K562 (cell line): ENCODE measurements around the gene RBMS3. TPM values are rescaled to one million over a fixed set of nuclear protein-coding genes. Genes with fewer than 3 reads are reported as not detected.

ENCODE experiments used
- ATAC-seq: fragments of 200-7000 bp; cut with Tn5 transposase; 3 replicates; pipeline ENCODE4 v1.9.1; 2020; ENCODE audit warnings: moderate library complexity
- BruUV-seq: library from RNA; stranded (reverse); fragments of 400-500 nt; replicated peaks from 2 replicates; lab custom pipeline; 2021; lab: Mats Ljungman, UMichigan
- CTCF ChIA-PET: fragments of 300-600 bp; formaldehyde crosslinking; extraction: SDS; loops from one replicate; lab custom pipeline; 2021; ENCODE audit warnings: low intra/inter-chr PET ratio; lab: Yijun Ruan, JAX
- POLR2A ChIA-PET: fragments of 300-600, 350-650 bp; sonication (Branson Sonifier 250); formaldehyde crosslinking; extraction: SDS; loops from one replicate; lab custom pipeline; 2021; ENCODE audit warnings: antibody characterized with exemption, inconsistent platforms; lab: Yijun Ruan, JAX
- DNase-seq, 4 experiments: peaks; one replicate each; pipeline versions ENCODE4 v3.0.0 to v3.0.0-alpha.2; 2011 to 2018; ENCODE audit warnings: low spot score in 3 of 4, mixed read lengths in 3 of 4; ENCODE audit errors: extremely low read depth in 1 of 4
- FAIRE-seq: peaks from 2 replicates; lab custom pipeline; 2011; peaks lifted over from hg19 to GRCh38; lab: Jason Lieb, UNC
- H2AFZ ChIP-seq: 2 replicates; pipeline ENCODE4 v1.6.0; 2011; ENCODE audit warnings: low read depth, low read length, control low read depth, inconsistent platforms
- H3K27ac ChIP-seq: fragments of 200-600 bp; 3 replicates; pipeline ENCODE4 v1.8.0; 2011; ENCODE audit warnings: low read depth, mild to moderate bottlenecking, control low read depth, inconsistent platforms, low read length, moderate library complexity, mixed read lengths; ENCODE audit errors: extremely low read depth
- H3K27me3 ChIP-seq, 2 experiments: fragments of 300-600 bp in 1 of 2; 2 replicates in 1 of 2; 3 replicates in 1 of 2; pipeline versions ENCODE4 v1.6.0 to v1.8.0; 2011; ENCODE audit warnings: inconsistent platforms in 2 of 2, low read length in 2 of 2, mild to moderate bottlenecking in 1 of 2, mixed read lengths in 1 of 2, moderate library complexity in 1 of 2; ENCODE audit not compliant: control insufficient read depth in 2 of 2, insufficient read depth in 2 of 2
- H3K36me3 ChIP-seq: fragments of 300-600 bp; 3 replicates; pipeline ENCODE4 v1.8.0; 2011; ENCODE audit warnings: mild to moderate bottlenecking, low read length, inconsistent platforms; ENCODE audit not compliant: control insufficient read depth, insufficient read depth
- H3K4me1 ChIP-seq, 2 experiments: fragments of 200-600 bp in 1 of 2; replicated peaks in 1 of 2; 2 replicates in 1 of 2; 3 replicates in 1 of 2; pipeline versions ENCODE4 v1.5.1 to v1.8.0; 2011; ENCODE audit warnings: inconsistent platforms in 2 of 2, low read length in 2 of 2, mild to moderate bottlenecking in 1 of 2, mixed read lengths in 1 of 2, moderate library complexity in 1 of 2; ENCODE audit not compliant: control insufficient read depth in 2 of 2, insufficient read depth in 2 of 2
- H3K4me2 ChIP-seq: 2 replicates; pipeline ENCODE4 v1.6.1; 2011; ENCODE audit warnings: low read length, control low read depth, inconsistent platforms, mixed read lengths; ENCODE audit not compliant: insufficient read depth
- H3K4me3 ChIP-seq: fragments of 200-600 bp; sonication (generic), shearing (Covaris generic); 2 replicates; pipeline ENCODE4 v1.5.1; 2016; ENCODE audit warnings: control low read depth, inconsistent platforms
- H3K79me2 ChIP-seq: fragments of 200-600 bp; 3 replicates; pipeline ENCODE4 v1.8.0; 2011; ENCODE audit warnings: low read length, inconsistent platforms; ENCODE audit not compliant: control insufficient read depth, insufficient read depth
- H3K9ac ChIP-seq, 2 experiments: 2 replicates each; pipeline versions ENCODE4 v1.6.0 to v1.6.1; 2011; ENCODE audit warnings: low read depth in 2 of 2, low read length in 2 of 2, control low read depth in 1 of 2, inconsistent platforms in 1 of 2, mild to moderate bottlenecking in 1 of 2, mixed read lengths in 1 of 2; ENCODE audit not compliant: insufficient read depth in 1 of 2
- H3K9me1 ChIP-seq: one replicate; pipeline ENCODE4 v1.6.0; 2011; ENCODE audit warnings: inconsistent platforms, mild to moderate bottlenecking, low read length, moderate library complexity; ENCODE audit not compliant: control insufficient read depth, insufficient read depth
- H3K9me3 ChIP-seq: replicated peaks from 2 replicates; pipeline ENCODE4 v1.5.1; 2011; ENCODE audit warnings: low read depth, low read length, inconsistent platforms; ENCODE audit not compliant: control insufficient read depth, insufficient read depth
- H4K20me1 ChIP-seq: replicated peaks from 2 replicates; pipeline ENCODE4 v1.6.1; 2011; ENCODE audit warnings: low read length, inconsistent platforms, mixed read lengths; ENCODE audit not compliant: control insufficient read depth, insufficient read depth
- CEBPG ChIP-seq, 3 experiments: fragments of 200-800 bp in 1 of 3; sonication (Bioruptor generic) in 1 of 3; sonication (generic) in 1 of 3; formaldehyde crosslinking in 1 of 3; IDR thresholded peaks in 2 of 3; conservative IDR thresholded peaks in 1 of 3; 2 replicates each; pipeline versions ENCODE4 v1.6.1 to v1.8.0; 2016 to 2022; ENCODE audit warnings: missing compliant biosample characterization in 2 of 3, missing genetic modification characterization in 2 of 3, mild to moderate bottlenecking in 1 of 3, missing genetic modification reagents in 1 of 3
- HNRNPH1 ChIP-seq: fragments of 200-400 bp; formaldehyde crosslinking; optimal IDR thresholded peaks from 2 replicates; pipeline ENCODE3; 2017; ENCODE audit warnings: low read depth, mild to moderate bottlenecking, low read length, moderate library complexity
- HNRNPLL ChIP-seq: fragments of 200-400 bp; formaldehyde crosslinking; IDR thresholded peaks from 2 replicates; pipeline ENCODE4 v1.6.1; 2017; ENCODE audit warnings: low read length, low read depth, mild to moderate bottlenecking; ENCODE audit not compliant: poor library complexity, severe bottlenecking
- NFIX ChIP-seq: fragments of 250-450 bp; sonication (Bioruptor Pico); IDR thresholded peaks from 2 replicates; pipeline ENCODE4 v1.4.0; 2020; ENCODE audit warnings: low read depth, mild to moderate bottlenecking, moderate library complexity
- SRSF9 ChIP-seq: fragments of 200-400 bp; formaldehyde crosslinking; IDR thresholded peaks from 2 replicates; pipeline ENCODE4 v1.6.1; 2017; ENCODE audit warnings: low read depth, low read length, borderline replicate concordance
- SUPT5H ChIP-seq: fragments of 450-650 bp; IDR thresholded peaks from 2 replicates; pipeline ENCODE4 v1.6.1; 2016
- TCF7 ChIP-seq: sonication (generic); IDR thresholded peaks from 2 replicates; pipeline ENCODE4 v1.6.1; 2016; ENCODE audit warnings: antibody characterized with exemption, borderline replicate concordance
- TRIM24 ChIP-seq, 2 experiments: fragments of 450-650 bp; IDR thresholded peaks; 2 replicates each; pipeline ENCODE4 v1.6.1; 2016
- ZFP1 ChIP-seq: fragments of 450-650 bp; formaldehyde crosslinking; IDR thresholded peaks from 2 replicates; pipeline ENCODE4 v1.4.0; 2020; ENCODE audit warnings: mild to moderate bottlenecking, mixed read lengths
- ZNF583 ChIP-seq: fragments of 250-450 bp; sonication (Bioruptor Pico); IDR thresholded peaks from 2 replicates; pipeline ENCODE4 v1.4.0; 2020
- WGBS: fragments of 100-300 bp; shearing (Covaris generic); methylation state at CpG from one replicate; pipeline ENCODE4 v1.1.6; 2016; ENCODE audit warnings: low coverage, mixed read lengths; ENCODE audit not compliant: insufficient coverage; ENCODE audit errors: missing lambda C conversion rate; 5-methylcytosine and 5-hydroxymethylcytosine counted together
- in situ Hi-C: fragments of 300-500 bp; cut with MboI; formaldehyde crosslinking; loops from 4 replicates; pipeline ENCODE4 v1.15.0; 2018; ENCODE audit warnings: inconsistent platforms, mixed read lengths
- intact Hi-C: fragments of 100-400 bp; cut with micrococcal nuclease; formaldehyde crosslinking; loops from 2 replicates; pipeline ENCODE4 v1.14.2; 2022
- polyA plus RNA-seq, 8 experiments: library from polyadenylated mRNA; depleted of rRNA in 4 of 8; stranded (reverse) in 5 of 8; unstranded in 3 of 8; fragments of >200 nt; fragmentation: Nextera tagmentation in 2 of 8; fragmentation: Illumina TruSeq in 1 of 8; extraction: Ambion mirVana in 2 of 8; extraction: Trizol in 1 of 8; gene quantifications; 2 replicates each; pipeline versions ENCODE4 v1.2.1 to v1.2.3, GENCODE V29; 2011 to 2014; ENCODE audit warnings: inconsistent platforms in 1 of 8, missing spikeins in 1 of 8
- total RNA-seq, 7 experiments: library from RNA; depleted of rRNA in 6 of 7; stranded (reverse); fragments of >200 nt in 6 of 7; fragmentation: Illumina TruSeq in 2 of 7; extraction: Trizol in 2 of 7; gene quantifications; 2 replicates each; pipeline versions ENCODE4 v1.2.1 to v1.2.3, GENCODE V29; 2011 to 2021; ENCODE audit warnings: low replicate concordance in 1 of 7
- TF ChIP-seq, protein P1 (sequence below): fragments of 450-650 bp; IDR thresholded peaks from 2 replicates; pipeline ENCODE4 v1.7.0; 2016; ENCODE audit warnings: borderline replicate concordance

Gene RBMS3
- total and polyA plus RNA-seq, 9 of the 15 experiments (the other 6 are each of a cell fraction or from before 2014, with no cell fraction given): 0.20 TPM; not detected in 8

DNA sequence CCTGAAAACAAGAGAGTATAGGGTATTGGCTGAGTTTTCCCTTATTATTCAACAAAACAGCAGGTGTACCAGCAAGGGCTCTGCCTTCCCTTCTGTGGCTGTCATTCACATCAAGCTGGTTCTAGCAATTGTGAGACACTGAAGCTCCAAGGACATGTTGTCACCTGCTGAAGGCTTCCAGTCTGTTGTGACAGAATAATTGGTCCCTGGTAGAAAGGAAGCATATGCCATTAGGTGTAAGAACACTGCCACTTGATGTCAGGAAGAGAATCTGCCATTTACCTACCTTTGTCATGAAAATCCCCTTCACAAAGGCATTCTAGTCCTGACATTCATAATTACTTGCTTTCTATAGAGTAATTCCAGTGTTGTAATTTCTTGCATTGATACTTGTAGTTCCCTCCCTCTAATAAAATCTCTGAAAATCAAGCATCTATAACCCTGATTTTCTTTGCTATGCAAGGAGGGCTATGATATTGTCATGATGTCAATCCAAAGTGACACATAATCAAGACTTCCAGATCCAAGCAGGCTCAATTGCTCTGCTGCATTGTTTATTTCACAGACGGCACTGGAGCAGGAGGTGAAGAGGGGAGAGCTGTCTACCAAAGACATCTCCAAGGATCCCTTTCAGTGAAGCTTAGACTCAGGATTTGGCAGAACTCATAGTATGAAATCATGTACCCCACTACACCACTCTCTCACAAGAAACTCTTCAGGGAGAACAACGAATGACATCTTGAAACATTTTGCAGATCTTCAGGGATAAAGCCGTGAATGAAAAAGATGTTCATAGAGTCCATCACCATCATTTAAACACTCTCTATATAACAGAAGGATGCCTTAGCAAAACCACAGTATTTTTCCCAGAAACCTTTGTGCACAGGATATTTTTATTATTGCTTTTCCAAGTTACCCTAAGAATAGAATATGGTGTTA is 425.3 kb downstream of the RBMS3 start:
- H3K27ac ChIP-seq: no peak overlapping the region
- no peaks in the 10 kb centered on the region for H3K4me1 ChIP-seq
- no peak overlapping the region for H3K9ac ChIP-seq
- CTCF ChIA-PET: no interaction called here
- no TSS peak for BruUV-seq
- FAIRE-seq (no peak), ATAC-seq (no peak), DNase-seq (no peak)
- H3K79me2 ChIP-seq: no peaks in the 10 kb centered on the region
- H3K9me1 ChIP-seq: no peaks in the 10 kb centered on the region
- no peaks in the 10 kb centered on the region for H4K20me1 ChIP-seq
- no peak overlapping the region for H3K4me3 ChIP-seq
- no peak for TF ChIP-seq ZFP1 (CRISPR knock-in tag)
- TF ChIP-seq NFIX (CRISPR knock-in tag): no peak
- no peak for TF ChIP-seq SRSF9
- no peak for TF ChIP-seq HNRNPH1
- TF ChIP-seq TCF7: no peak
- TF ChIP-seq TRIM24 (IDR thresholded peaks at IDR 0.05): no peak
- TF ChIP-seq HNRNPLL: no peak
- TF ChIP-seq SUPT5H: no peak
- no peak for TF ChIP-seq ZNF583 (CRISPR knock-in tag)
- no peak for TF ChIP-seq CEBPG (CRISPR knock-in tag; IDR thresholded peaks at IDR 0.05)
- TF ChIP-seq CEBPG (tag; conservative IDR thresholded peaks at IDR 0.05 in 1 of 2, IDR thresholded peaks at IDR 0.05 in 1 of 2): no peak
- TF ChIP-seq, protein P1, sequence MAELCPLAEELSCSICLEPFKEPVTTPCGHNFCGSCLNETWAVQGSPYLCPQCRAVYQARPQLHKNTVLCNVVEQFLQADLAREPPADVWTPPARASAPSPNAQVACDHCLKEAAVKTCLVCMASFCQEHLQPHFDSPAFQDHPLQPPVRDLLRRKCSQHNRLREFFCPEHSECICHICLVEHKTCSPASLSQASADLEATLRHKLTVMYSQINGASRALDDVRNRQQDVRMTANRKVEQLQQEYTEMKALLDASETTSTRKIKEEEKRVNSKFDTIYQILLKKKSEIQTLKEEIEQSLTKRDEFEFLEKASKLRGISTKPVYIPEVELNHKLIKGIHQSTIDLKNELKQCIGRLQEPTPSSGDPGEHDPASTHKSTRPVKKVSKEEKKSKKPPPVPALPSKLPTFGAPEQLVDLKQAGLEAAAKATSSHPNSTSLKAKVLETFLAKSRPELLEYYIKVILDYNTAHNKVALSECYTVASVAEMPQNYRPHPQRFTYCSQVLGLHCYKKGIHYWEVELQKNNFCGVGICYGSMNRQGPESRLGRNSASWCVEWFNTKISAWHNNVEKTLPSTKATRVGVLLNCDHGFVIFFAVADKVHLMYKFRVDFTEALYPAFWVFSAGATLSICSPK: no peak
- no peak overlapping the region for H3K4me2 ChIP-seq
- H3K36me3 ChIP-seq: no peaks in the 10 kb centered on the region
- H3K9me3 ChIP-seq: no peaks in the 10 kb centered on the region; the same call in 1 of the 2 replicates
- 3% methylated on average over 3 of the region's 3 CpGs for WGBS
- in situ Hi-C loops (no loop called here), intact Hi-C loops (no loop called here)
- H3K27me3 ChIP-seq: no peaks in the 10 kb centered on the region
- POLR2A ChIA-PET: no interaction called here
- H2AFZ ChIP-seq: no peak overlapping the region
